Urothelium cell line (cell line): ENCODE data around the gene COBLL1.

ENCODE experiments used
- DNase-seq: peaks from one replicate; pipeline ENCODE4 v3.0.0; 2011; ENCODE audit warnings: low spot score, mixed read lengths
- FAIRE-seq: peaks from 2 replicates; lab custom pipeline; 2011; peaks lifted over from hg19 to GRCh38; lab: Jason Lieb, UNC

The COBLL1 gene

DNA sequence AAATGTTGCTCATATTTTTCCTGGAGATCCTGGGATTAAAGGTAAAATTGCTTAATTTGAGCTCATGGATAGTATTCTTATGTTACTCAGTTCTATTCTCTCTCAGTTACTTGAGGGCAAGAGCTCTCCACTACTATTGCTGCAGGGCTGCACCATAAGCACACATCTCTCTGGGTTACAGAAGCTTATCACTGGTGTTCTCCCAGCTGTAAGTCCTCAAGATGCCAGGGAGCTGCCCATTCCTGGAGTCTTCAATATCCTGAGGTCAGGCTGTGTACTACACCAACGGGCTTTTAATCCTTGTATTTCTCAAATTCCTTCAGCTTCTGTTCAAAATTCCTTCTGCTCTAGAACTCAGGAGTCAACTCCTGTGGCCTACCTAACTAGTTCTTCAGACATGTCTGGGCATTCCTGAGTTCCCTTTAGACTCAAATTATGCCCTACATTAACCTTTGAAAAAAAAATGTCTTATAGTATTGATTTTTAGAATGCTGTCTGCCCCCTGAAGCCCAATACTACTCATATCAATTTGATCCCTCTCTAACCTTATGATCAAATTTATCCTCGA, 17.7 kb upstream of the COBLL1 start:
- no peak for FAIRE-seq
- no peak for DNase-seq

DNA sequence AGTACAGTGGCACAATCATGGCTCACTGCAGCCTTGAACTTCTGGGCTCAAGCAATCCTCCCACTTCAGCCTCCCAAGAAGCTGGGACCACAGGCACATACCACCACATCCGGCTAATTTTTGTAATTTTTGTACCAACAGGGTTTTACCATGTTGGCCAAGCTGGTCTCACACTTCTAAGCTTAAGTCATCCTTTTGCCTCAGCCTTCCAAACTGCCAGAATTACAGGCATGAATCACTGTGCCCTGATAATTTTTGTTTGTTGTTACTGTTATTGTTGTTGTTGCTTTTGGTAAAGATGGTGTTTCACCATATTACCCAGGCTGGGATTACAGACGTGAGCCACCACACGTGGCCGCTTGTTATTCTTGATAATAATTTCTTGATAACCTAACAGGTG, 10.5 kb upstream of the COBLL1 start:
- DNase-seq = no peak
- FAIRE-seq = no peak

DNA sequence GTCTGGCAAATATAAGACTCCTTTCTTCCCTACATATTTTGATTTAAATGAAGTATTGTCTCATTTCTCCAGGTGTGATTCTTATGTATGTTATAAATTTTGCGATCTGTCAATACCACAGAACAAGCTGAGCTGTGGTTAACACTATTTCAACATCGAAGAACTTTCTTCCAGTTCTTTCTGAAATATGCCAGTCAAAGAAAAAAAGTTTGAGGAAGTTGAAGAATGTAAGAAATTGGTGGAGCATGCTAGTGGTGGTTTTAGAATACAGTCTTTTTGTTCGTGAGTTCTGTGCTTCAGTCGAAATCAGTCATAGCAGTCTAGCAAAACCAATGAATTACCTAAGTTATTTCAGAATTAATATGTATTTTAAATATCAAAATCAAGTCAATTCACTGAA, 8.6 kb upstream of the COBLL1 start:
- FAIRE-seq (no peak), DNase-seq (no peak)

DNA sequence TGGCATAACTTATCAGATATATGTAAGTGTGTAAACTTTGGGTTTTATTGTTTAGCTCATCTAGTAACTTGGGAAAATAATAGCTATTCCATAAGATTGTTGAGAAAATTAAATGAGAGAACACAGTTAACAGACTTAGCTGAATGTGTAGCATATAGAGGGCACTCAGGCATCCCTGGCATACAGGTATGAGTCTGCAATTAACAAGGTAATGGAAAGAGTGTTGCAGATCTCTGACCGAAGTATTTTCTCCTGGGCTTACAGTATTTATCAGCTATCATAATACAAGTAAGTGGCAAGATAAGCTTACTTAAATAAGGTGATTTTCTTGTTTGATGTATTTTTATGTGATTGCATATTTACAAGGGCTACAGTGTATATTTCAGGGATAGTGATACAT, 7.9 kb upstream of the COBLL1 start:
- no peak for FAIRE-seq
- no peak for DNase-seq

DNA sequence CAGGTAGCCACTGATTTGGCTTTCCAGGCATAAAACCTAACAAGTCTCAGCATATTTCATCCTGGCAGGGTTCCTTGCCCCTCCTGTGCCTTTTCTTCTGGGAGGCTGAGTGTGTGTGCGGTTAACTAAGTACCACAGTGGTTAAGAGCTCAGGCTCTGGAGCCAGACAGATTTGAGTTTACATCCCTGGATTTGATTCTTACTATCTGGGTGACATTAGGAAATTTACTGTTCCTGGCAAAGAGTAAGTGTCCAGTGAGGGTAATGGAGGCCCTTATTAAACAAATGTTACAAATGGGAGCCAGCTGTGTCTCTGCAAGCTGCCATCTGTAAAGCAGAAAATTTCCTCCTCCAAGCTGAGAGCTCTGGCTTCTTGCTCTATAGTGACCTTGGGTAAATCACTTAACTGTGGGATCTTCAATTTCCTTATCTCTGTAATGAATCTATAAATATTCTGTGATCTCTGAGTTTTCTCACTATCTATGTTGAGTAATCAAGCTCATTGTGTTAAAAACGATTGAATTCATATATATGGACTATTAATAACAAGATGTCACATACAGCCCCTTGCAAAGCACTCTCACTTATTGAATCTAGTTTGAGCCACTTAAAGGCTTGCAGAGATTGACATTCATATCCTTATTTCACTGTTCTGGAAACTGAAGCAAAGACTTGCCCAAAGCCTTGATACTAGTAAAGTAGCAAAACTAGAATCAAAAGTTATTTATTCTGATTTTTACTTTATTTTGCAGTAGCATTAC, 6.5 kb upstream of the COBLL1 start:
- FAIRE-seq = no peak
- DNase-seq = no peak

DNA sequence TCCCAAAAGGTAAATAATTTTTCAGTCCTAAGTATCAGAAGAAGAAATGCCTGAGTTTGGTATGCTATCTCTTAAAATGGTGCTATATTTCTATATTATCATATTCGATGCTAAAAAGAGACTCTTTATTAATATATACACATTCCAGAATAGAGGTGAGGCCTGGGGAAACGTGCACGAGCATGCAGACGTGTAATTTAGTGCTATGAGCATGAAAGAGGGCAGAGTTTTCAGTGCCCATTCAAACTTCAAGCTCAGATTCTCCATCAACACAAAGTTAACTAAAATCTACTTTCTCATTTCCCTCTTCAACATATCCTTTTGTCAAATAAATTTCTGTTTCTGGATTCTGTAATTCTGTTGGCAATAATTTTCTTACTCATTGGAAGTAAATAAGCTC, 5.7 kb upstream of the COBLL1 start:
- no peak for FAIRE-seq
- no peak for DNase-seq

DNA sequence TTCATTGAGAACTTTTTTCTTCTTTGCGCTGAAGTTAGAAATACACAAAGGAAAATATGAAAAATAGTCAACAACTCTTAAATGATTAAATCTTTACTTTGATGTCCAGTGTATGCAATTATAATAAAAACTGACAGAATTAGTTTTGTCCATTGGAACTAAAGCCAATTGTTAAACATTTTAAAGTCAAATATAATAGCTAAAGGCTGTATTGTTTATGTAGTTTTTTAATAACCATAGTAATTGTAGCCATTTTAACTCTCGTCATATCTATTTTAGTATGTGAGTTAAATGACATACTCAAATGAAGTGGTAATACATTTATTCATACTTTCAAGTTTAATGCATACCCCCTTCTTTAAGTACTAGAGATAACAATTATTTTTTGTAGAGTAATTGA, 4.7 kb upstream of the COBLL1 start:
- FAIRE-seq = no peak
- no peak for DNase-seq

DNA sequence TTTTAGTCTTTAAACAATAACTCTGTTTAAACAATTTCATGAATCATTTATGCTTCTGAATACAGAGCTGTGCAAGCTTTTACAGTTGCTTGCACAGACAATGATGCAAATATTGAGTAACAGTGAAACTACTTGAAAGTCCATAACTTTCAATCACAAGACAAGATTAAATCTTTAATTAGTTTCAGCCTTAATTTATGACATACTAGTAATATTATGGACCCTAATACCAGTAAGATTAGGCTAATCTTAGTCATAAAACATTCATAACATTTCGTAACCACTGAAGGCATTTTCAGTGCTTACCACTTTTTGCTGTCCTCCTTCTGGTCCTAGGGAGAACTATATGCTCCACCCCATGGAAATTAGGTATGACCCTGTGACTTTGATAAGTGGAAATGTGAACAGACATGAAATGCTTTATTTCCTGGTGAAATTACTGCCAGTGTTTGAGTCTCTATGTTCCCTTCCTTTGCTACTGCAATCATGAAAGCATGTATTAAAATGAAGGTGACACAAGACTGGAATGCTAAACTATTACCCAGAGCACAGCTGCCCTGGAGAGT, 1.8 kb upstream of the COBLL1 start:
- FAIRE-seq (no peak), DNase-seq (no peak)

DNA sequence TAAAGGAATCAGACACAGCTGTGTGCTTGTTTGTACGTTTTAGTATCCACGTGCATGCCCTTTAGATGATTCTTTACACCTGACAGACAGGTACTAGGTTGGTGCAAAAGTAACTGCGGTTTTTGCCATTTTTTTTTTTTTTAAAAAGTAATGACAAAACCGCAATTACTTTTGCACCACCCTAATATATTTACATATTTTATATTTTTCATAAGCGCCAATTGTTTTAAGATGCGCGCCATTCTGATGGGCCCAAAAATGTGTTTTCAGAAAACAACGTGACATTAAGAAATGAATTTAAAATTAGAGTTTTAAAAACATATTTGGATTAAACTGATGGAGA, 972 bp upstream of the COBLL1 start:
- DNase-seq = no peak
- no peak for FAIRE-seq

DNA sequence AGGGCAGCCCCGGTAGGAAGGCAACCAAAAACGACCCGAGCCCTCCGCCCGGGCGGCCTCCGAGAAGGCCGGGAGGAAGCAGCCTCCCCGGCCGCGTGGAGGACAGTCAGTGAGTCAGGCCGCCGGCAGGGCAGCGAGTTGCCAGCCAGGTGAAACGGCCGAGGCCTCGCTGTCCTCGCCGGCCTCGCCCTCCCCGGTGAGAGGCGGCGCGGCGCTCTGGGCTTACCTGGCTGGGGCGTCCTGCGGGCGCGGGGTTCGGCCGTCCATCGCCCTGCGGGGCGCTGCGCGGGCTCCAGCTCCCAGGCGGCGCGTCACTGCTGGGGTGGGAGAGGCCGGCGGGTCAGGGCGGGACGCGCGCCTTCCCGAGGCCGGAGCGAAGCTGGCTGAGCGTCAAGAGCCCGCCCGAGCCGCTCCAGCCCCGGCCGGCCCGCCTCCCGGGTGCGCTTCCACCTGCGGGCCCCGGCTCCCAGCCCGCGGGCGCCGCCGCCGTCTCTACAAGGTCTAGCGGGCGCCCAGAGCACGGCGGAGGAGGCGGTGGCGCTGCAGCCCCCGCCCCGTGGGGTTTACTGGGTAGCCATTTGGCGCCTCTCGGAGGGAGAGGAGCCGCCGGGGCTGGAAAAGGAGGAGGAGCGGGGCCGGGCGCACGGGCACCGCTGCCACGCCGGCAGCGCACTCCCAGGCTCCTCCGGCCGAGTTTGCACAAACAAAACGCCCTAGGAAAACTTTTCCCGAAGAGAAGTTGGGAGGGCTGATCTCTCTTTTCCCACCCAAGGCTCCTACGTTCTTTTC, 499 bp downstream of the COBLL1 start:
- DNase-seq (peak; percentile 86), FAIRE-seq (no peak)

DNA sequence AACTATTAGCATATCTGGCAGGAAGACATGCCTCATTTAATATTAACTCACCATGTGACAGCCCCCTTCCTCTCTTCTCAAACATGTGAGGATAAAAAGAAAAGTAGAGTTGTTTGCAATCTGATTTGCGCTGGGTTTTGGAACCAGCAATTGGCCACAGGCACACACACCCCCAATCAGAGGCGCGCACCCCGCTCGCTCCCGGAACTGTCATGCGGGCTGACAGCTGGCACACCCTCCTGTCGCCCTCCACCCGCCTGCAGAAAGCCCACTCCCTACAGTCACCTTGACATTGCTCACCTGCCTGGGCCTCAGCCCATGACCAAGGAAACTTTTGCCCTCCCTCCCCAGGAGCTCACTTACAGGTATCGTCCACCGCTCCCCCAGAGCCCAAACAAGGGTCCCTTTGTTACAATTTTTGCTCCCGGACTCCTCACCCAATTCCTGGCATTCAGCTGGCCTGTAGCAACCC, 1.1 kb downstream of the COBLL1 start:
- DNase-seq (peak; percentile 7), FAIRE-seq (no peak)

DNA sequence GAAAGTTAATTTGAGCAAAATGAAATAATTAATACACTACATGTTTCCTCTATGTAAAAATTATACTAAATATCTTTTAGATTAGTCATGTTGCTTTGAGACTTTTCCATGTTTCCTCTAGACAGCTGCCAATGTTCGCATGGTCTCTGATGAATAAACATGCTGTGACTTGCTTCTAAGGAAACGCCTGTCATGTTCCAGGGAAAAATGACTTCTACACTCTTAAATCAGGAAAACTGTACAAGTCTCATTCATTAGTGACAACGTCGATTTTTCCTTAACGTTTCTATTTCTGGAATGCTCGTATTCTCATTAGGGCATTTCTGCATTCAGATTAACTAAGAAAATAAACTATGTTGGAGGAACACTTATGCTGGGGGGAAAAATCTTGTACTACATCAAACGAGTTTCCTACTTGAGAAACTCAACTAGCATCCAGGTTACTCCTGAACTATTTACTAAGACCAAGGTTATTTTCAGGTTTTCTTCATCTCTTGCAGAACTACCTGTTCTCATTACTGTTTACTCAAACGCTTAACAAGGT, 1.6 kb downstream of the COBLL1 start:
- DNase-seq (no peak), FAIRE-seq (no peak)

DNA sequence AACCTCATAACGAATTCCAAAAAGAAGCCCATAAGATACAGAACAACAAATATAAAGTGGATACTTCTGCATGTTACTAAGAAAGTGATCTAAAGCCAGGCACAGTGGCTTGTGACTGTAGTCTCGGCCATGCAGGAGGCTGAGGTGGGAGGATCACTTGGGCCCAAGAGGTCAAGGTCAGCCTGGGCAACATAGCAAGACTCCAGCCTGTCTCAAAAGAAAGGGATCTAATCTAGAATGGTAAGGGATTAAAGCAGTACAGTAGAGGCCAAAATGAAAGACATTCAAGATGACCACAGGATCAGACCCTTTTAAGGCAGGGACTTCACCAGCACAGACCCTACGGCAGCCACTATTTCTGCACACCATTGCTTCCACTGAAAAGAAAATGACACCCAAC, 3.8 kb downstream of the COBLL1 start:
- DNase-seq = no peak
- FAIRE-seq = no peak

DNA sequence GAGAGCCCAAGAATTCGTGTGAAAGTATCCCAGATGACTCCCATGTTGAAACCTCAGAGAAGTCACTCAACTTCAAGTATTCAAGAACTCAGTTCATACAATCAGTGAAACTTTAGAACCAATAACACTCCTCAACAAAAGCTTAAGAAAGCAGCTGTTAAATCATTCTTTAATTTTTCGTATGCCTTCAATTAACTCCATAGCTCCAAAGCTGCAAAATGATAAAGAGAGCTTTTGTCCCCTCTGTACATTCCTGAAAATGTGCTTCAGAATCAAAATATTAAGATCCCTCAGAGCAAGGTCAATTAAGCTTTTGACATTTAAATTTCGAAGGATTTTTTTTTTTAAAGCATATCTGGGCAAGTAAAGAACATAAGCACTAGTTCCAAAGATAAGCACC, 4.7 kb downstream of the COBLL1 start:
- FAIRE-seq (no peak), DNase-seq (no peak)

DNA sequence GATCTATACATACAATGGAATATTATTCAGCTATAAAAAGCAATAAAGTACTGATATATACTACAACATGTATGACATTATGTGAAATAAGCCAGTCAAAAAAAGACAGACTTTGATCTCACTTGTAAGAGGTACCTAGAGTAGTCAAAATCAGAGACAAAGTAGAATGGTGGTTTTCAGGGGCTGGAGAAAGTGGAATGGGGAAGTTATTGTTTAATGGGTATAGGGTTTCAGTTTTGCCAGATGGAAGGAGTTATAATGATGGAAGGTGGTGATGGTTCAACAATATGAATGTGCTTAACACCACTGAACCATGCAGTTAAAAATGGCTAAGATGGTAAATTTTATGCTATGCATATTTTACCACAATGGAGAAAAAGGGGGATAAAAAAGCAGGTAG, 6.3 kb downstream of the COBLL1 start:
- no peak for DNase-seq
- FAIRE-seq = no peak

DNA sequence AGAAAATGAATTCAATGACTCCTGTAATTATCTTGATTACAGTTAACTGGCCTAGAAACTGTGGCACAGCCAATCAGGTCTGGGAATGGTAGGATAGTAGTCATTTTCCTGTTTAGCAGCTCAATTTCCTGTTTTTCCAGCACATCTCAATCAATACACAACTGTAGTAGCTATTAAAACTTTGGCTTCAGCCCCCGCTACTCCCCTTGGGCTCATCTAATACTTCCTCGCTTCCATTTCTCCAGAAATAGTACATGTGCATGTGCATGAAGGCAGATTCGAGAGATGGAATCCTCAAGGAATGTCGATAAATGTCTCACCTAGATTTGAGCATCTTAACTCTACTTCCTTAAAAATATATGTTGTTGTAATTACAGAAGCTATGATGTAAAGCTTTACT, 9.7 kb downstream of the COBLL1 start:
- DNase-seq (no peak), FAIRE-seq (no peak)

DNA sequence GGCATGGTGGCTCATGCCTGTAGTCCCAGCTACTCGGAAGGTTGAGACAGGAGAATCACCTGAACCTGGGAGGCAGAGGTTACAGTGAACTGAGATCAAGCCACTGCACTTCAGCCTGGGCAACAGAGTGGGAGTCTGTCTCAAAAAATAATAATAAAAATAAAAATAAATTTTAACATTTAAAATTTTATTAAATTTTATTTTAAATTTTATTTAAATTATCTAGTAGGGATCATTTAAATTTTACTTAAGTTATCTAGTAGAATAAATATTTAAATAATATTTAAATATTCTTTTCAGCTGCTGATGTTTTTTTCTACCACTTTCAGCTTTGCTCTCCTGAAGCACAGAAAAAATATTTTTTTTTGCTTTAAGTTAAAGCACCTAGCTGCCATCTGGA, 10.4 kb downstream of the COBLL1 start:
- DNase-seq = no peak
- no peak for FAIRE-seq

DNA sequence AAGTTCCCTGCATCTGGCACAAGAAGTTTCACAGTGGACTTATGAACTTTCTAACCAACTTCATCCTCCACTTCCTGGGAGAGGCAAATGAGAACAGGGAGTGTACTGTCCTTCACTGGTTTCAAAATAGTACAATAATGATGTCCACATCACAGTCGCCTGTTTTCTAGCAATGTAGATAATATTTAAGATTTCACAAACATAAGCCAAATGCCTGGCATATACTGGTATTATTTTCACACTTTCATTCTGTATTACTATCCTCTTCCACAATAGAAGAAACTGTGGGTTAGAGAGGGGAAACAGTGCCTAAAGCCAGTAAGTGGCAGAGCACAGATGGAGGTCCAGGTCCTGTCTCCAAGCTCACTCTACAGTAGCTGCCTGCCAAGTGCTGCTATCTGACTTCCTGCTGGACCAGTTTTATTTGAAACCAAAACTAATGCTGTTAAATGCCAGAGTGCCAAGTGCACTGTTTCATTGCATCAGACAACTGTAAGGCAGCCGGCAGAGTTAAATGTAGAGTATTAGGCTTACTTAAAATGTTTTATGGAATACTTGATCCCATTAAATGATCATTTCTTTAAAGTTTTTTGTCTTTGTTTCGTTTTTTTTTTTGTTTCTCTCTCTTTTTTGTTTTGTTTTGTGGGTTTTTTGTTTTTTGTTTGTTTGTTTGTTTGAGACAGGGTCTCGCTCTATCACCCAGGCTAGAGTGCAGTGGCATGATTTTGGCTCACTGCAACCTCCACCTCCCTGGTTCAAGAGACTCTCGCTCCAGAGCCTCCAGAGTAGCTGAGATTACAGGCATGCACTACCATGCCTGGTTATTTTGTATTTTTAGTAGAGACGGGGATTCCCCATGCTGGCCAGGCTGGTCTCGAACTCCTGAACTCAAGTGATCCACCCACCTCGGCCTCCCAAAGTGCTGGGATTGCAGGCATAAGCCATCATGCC, 15.1 kb downstream of the COBLL1 start:
- FAIRE-seq (no peak), DNase-seq (no peak)

DNA sequence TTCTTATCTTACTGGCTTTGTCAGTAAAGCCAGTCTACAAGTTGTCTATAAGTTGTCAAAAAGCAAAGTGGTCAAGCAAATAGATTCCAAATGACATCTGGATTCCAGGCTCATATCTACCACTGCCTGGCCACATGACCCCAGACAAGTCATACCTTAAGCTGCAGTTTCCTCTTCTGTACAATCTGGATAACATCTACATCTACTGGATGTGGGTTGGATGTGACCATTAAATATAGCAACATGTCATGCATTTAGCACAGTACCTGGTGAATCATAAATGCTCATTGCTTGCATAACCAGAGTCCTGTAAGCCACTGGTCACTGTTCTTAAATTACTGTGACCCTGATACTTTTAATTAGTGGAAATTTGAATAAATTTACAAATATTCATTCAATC, 16.8 kb downstream of the COBLL1 start:
- no peak for DNase-seq
- FAIRE-seq = no peak

DNA sequence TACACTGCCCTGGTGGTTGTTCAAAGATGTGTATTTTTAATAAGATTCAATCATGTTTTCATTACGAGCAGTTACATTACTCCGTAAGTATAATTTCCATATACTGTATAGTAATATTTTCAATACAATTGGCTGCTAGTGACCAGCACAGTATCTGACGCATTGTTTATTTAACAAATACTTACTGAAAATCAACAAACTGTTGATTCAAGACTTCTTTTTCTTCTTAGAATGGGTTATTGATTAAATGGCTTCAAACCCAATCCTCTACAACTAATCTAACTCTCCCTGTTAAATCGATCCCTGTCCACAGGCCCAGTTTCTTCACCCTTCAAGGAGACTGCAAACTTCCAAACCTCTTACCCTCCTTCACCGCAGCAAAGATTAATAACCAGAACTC, 18.5 kb downstream of the COBLL1 start:
- DNase-seq (no peak), FAIRE-seq (no peak)
